Activated CD8-positive, alpha-beta memory T cell treated with anti-CD3 and anti-CD28 coated beads for 48 hours (primary cell): ENCODE data around the gene VAPB.

Source experiments
- DNase-seq, 3 experiments: peaks; one replicate each; pipeline ENCODE4 v3.0.0-alpha.2; 2020; ENCODE audit warnings: low read depth in 2 of 3, low spot score in 2 of 3

Gene VAPB

DNA sequence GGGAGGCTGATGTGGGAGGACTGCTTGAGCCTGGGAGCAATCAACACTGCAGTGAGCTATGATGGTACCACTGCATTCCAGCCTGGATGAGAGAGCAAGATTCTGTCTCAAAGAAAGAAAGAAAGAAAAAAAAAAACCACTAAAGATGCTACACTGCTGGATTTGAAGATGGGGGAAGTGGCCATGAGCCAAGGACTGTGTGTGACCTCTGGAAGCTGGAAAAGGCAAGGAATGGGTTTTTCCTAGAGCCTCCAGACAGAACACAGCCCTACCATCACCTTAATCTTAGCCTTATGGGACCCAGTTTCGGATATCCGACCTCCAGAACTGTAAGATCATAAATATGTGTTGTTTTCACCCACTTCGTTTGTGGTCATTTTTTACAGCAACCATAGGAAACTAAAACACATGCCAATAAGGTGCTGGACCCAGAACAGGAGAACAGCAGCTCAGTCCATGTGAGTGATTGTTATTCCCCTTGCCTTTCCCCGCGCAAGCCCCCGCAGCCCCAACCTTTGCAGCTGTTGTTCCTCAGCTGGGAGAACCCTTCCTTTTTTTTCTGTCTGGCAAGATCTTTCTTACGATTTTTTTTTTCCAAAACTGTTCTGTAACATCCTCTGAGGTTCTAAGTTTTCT is 11.1 kb upstream of the VAPB start:
- no peak for DNase-seq

DNA sequence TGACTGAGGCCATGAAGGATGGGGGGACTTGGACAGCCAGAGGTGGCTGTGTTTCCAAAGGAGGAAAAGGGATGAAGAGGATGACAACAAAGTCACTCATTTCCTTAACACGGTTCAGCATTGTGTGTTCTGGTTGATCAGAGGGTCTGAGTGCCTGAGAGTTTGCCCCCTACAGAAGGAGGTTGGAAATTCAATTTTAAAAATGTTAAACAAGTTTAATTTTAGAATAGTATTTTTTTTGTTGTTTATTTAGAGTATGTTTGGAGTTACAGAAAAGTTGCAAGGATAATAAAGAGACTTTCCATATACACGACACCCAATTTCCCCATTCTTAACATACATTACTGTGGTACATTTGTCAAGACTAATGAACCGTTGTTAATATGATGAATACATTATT is 10.3 kb upstream of the VAPB start:
- no peak for DNase-seq

DNA sequence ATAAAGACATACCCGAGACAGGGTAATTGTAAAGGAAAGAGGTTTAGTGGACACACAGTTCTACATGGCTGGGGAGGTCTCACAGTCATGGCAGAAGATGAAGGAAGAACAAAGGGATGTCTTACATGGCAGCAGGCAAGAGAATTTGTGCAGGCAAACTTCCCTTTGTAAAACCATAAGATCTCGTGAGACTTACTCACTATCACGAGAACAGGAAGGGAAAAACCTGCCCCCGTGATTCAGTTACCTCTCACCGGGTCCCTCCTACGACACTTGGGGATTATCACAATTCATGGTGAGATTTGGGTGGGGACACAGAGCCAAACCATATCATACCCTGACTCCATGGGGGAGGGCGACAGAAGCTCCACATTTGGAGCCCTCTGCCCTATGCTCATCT is 7.4 kb upstream of the VAPB start:
- DNase-seq: no peak

DNA sequence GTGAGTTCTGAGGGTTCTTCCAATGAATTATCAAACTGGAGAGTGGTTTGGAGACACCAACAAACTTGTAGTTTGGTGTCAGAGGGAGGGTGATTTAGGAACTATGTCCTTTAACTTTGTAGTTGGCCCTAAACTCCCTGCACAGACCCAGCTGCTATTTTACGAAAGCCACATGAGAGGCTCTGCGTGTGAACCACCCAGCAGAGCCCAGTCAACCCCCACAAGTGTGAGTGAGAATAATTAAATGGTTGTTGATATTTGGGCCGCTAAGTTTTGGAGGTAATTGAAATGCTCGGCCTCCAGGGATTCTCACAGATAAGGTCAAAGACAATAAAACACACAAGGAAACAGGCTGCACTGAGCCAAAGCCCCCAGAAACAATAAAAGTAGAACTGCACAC is 6.9 kb upstream of the VAPB start:
- DNase-seq: no peak

DNA sequence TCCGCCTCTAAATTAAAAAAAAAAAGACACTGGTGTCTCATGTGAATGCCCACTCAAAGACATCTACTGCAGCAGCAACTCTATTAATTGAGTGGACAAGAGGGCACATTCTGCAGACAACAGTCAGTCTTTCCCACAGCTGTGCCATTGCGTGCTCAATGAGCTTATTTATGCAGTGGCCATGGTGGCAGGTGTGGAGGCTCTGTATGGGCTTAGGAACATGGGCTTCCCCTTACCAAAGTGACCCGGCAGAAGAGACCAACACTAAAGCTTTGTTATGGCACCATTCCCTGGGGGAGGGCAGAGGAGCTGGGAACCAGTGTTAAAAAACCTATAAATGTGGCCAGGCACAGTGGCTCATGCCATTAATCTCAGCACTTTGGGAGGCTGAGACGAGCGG is 4.2 kb upstream of the VAPB start:
- no peak for DNase-seq

DNA sequence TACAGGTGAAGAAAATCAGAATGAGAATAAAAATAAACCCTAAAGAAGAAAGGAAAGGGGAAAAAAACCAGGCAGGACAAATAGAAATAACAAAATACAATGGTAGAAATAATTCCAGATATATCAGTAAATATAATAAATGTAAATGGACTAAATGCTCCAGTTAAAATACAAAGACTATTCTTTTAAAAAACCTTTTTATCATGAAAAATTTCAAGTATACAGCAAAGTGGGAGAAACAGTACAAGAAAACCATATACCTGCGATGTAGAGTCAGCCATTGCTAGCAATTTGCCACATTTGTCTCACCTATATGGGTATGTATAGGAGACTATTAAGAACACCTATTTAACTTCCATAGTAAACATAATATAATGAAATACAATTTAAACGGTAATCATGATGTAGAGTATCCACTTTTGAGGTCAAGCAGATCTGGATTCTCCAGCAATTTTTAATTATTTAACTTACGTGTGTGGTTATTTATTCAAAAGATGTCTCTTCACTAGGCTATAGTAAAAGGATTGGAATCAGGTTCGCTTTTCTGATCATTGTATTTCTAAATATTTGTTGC is 914 bp upstream of the VAPB start:
- DNase-seq: no peak

DNA sequence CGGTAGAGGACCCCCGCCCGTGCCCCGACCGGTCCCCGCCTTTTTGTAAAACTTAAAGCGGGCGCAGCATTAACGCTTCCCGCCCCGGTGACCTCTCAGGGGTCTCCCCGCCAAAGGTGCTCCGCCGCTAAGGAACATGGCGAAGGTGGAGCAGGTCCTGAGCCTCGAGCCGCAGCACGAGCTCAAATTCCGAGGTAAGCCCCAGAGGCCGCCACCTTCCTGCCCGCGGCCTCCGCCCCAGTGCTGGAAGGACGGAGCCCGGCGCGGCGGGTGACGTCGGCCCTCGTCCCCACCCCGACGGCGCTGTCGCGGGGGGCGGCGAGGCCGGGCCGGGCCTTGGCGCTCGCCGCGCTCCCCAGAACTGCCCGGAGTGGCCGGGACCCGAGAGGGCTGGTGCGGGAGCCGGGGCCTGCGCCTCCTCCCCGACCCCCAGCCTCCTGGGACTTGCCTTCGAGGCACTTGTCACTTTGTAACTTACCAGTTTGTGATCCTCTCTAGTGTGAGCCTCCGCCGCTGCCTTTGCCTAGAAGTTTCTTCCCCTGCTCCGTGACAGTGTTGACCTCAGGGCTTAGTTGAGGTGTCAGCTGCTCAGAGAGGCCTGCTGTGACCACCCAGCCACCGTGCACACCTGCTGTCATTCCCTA is 417 bp downstream of the VAPB start:
- DNase-seq: no peak

DNA sequence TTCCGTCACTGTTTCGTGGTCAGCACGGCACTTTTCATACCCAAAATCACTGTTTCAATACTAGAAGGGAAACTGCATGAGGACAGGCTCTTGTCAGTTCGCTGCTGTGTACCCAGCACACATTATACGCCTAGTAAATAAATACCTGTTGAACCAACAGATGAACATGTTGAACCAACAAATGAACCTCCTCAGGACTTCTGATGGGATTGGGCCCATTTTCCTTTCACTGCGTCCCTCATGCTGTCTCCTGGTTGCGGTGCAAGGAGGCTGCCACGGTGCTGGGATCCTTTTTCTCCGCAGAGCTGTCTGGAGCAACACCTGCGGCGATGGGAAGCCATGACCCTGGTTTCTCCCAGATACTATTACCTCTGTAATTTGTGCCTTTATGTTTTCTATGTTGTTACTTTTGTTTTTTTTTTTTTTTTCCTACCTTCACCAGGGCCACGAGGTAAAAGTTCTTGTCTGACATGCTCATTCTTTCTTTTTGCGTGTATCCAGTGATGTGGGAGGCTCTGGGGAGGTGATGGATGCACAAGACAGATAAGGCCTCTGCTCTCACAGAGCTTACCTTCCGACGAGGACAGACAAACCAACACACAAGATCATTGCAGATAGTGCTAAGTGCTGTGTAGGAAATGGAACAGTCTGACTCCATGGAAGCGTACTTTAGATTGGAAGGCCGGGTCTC is 1.1 kb downstream of the VAPB start:
- no peak for DNase-seq

DNA sequence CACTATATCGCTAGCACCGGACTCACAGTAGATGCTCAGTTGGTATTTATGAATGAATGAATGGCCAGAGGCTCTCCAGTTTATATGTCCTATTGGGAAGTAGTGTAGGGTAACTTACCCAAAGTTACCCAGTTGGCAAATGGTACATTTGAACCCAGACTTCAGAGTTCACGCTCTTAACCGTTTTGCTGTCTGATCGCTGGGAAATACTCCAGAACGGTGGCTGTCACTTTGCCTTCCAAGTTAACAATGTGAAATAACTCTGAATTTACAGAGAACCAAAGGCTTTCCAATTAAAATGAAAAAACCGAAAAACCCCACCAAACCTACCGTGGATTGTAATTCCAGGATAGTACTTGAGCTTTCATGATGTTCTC is 1.6 kb downstream of the VAPB start:
- no peak for DNase-seq

DNA sequence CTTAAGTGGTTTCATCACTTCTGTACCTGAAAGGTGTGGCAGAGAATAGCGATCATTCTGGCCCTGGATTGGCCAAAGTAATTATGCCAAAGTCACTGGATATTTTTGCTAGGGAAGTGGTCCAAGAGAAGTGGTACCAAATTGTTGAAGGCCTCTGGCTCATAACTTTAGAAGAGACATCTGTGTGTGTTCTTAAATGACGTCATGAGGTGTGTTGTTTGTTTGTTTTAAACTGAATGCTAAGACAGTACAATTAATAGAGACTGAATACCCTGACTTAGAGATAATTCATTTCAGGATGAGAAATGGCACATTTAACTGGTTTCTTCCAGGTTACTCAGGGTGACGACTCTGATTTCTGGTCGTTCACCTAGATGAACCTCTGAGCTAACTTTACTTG is 3.3 kb downstream of the VAPB start:
- no peak for DNase-seq

DNA sequence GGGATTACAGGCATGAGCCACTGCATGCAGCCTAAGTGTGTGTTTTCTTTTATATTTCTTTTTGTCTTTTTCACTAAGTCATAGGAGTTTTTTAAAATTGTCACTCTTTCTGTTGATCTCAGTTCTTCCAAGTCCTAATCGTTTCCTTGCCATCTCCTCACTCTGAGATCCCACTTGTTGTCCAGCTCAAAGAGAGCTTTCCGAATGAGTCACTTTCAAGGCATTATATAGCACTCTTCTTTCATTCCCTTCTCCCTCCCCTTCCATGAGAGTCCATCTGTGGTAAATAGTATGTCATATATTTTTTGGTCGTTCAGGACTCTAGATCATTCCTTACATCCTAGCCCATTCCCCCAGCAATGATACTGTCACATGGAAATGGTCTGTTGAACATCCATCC is 4.3 kb downstream of the VAPB start:
- DNase-seq: no peak

DNA sequence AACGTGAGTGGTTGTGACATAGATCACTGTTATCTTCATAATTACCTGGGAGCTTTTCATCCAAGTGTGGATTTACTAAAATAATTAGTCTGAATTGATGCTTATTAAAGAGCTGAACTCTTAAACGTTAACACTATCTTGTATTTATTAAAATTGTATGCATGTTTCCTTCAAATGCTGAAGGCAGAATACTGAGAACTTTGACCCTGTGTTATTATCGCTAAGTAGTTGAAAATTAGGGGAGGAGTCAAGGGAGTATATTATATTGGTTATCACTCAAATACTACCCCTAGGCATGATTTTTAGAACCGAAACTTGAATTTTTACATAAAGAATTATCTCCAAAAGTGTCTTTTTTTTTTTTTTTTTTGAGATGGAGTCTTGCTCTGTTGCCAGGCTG is 5.8 kb downstream of the VAPB start:
- no peak for DNase-seq

DNA sequence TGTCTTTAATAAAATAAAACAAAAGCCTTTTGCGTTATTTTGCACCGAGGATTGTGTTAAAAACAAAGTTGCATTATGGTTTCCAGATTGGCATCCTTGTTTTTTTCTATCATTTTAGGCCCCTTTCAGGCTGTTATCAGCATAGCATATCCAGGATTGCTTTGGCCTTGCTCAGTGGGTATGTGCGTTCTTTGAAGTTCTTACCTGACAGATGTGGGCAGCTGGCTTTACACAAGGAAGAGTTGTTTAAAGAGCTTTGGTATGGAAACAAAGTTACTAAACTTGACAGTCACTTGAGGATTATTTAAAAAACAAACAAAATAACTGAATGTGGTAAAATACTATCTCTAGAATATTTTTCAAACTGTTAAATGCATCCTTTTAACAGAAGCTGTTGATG is 6.6 kb downstream of the VAPB start:
- DNase-seq: no peak

DNA sequence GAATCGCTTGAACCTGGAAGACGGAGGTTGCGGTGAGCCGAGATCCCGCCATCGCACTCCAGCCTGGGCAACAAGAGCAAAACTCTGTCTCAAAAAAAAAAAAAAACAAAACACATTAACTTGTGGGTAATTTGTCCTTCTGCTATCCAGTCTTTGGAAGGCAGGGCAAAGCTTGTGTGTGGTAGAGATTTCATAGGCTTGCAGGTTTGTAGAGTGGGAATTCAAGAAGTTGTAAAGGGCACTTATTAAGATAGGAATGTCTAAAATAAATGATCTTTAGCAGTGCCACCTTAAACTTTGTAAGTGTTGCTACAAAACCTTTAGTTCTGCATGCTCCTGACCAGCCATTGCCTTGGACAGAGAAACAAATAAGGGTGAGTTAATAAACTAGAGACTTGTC is 8.4 kb downstream of the VAPB start:
- no peak for DNase-seq

DNA sequence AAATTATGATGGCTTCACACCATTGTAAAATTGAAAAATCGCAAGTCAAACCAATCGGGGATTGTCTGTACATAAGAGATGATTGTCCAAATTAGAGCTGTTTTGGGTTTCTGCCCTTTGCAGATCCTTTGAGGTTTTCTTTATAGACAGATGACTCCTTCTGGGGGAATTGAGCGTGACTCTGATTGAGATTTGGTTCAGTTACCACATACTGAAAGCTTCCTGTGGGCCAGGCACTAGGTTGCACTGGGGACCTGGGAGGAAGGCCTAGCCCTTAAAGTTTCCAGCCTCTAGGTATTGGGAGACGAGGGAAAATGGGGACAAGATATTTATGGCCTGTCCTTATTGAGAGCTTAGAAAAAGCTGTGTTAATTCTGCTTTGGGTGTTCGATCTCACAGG is 9.2 kb downstream of the VAPB start:
- no peak for DNase-seq

DNA sequence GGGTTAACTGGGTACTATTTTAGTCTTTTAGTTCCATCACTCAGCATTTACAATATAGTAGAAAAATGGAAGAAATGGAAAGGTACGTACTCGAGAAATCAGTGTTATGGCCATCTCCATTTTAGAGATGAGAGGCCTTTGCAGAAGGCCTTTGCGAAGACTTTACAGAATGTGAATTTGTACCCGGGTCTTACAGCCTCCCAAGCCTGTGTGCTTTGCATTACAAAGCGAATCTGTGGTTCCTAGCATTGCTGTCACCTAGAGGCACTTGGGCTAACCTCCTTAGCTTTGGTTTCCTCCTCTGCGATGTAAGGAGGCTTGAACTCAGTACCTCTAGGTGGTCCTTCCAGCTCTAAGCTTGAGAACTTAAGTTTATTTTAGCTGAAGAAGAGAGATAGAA is 10.9 kb downstream of the VAPB start:
- DNase-seq: no peak

DNA sequence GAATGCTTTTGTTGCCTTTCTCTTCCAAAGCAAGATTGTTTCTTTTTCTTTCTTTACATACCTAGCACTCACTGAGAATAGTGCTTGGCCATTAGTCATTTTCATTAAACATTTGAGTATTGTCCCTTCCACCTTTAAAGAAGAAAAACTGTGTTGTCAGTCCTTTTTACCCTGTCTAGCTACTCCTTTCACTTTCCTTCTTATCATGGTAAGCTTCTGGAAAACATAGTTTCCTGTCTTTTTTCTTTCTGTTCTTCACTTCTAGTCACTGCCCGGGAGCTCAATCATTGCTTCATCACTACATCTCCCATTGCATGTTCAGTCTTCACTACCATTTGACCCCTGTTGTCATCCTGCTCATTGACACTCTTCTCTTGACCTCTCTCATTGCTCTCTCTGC is 12.1 kb downstream of the VAPB start:
- no peak for DNase-seq

DNA sequence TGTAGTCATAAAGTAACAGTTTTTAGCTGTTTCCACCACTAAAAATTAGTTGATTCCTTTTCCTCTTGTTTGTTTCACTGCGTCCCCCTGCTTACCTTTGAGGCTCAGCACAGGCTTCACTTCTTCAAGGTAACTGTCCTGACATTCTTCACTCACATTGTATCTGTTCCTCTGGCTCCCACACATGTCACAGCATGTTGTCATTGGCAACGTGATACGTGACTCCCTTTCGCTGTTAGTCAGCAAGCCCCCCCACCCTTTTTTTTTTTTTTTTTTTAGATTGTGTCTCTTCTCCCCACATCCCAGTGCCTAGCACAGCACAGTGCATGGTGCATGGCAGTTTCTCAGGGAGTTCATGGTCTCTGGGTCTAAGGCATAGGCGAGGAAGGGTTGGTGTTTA is 13.3 kb downstream of the VAPB start:
- no peak for DNase-seq

DNA sequence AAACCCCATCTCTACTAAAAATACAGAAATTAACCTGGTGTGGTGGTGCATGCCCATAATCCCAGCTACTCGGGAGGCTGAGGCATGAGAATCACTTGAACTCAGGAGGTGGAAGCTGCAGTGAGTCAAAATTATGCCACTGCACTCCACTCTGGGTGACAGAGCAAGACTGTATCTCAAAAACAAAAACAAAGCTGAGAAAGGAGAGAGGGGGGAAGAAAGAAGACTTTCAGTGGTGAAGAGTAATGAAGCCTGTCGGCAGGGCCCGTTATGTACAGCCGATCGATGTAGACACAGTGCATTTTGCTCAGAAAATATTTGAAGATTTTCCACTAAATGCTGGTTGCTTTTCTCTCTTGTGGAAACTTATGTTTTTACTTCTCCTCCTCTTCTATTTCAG is 13.8 kb downstream of the VAPB start:
- DNase-seq: no peak

DNA sequence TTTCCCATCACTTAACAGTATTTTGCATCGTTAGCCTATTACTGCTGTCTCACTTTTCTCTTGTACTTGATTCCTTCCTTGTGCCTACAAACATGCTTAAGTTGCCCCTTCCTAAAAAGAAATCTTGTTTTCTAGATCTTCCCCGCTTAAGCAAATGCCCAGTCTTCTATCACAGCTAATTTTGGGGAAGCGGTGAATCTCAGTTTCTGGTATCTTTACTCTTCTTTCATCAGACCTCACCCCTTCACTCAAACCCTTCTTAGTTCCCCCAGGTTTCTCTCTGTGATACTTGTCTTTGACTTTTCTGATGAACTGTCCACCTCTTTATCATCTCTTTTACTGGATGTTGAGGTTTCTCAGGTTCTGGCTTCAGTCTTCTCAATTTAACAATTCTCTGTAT is 14.2 kb downstream of the VAPB start:
- DNase-seq: no peak

DNA sequence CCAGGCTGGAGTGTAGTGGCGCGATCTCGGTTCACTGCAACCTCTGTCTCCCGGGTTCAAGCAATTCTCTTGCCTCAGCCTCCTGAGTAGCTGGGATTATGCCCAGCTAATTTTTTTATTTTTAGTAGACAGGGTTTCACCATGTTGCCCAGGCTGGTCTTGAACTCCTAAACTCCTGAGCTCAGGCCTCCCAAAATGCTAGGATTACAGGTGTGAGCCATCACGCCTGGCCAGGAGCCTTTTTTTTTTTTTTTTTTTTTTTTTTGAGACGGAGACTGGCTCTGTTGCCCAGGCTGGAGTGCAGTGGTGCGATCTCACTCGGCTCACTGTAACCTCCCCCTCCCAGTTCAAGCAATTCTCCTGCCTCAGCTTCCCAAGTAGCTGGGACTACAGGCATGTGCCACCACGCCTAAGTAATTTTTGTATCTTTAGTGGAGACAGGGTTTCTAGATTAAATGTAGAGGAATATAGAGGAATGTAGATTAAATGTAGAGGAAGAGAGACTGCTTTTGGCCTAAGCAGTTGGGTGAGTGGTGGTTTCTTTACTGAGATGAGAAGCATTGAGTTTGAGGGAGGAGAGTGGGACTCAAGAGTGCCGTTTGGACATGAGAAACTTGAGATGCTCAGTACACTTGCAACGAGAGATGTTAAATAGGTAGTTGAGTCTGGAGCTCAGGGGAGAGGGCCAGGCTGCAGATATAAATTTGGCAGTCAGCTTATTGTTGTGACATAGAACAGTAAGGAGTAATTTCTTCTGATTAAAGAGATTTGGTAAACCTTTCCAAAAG is 16.7 kb downstream of the VAPB start:
- DNase-seq: no peak
